GM21367 (cell line): ENCODE data around the gene KRTAP1-3.
"Not testable (repeated sequence)": the region's sequence is repeated elsewhere in the genome, so short reads cannot be mapped to it uniquely, and the experiment has no call there.

Source experiments
- ATAC-seq: cut with Tn5 transposase; IDR thresholded peaks from one replicate; pipeline ENCODE4 v1.9.1; 2021; ENCODE audit not compliant: unreplicated experiment

The KRTAP1-3 gene

DNA sequence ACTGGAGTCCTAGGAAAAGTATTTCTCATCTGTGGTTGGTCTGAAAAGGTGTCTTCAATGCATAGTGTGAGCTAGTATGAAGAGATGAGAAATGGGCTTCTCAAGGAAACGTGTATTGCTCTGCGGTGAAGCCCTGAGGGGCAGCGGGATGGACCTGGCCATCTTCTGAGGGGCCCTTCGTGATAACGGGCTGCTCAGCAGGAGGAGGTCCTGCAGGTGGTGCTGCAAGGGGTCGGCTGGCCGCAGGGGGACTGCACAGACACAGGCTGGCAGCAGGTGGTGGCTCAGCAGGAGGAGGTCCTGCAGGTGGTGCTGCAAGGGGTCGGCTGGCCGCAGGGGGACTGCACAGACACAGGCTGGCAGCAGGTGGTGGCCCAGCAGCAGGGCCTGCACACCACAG, 19.9 kb upstream of the KRTAP1-3 start:
- not testable (repeated sequence) for ATAC-seq

GRCh38 chr17:41054025-41054424, 19.4 kb upstream of the KRTAP1-3 start:
- ATAC-seq = no peak

DNA sequence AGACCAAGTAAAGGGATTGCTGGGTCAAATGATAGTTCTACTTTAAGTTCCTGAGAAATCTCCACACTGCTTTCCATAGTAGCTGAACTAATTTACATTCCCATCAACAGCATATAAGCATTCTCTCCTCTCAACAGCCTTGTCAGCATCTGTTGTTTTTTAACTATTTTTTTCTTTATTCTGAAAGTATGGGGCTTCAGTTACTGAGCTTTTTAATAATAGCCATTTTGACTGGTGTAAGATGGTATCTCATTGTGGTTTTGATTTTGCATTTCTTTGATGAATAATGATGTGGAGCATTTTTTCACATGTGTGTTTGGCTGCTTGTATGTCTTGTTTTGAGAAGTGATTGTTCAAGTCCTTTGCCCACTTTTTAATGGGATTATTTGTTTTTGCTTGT, 17.9 kb upstream of the KRTAP1-3 start:
- no peak for ATAC-seq

- no peak for ATAC-seq
Measured at GRCh38 chr17:41049110-41049509, 14.4 kb upstream of the KRTAP1-3 start.

GRCh38 chr17:41048441-41048840, 13.8 kb upstream of the KRTAP1-3 start:
- no peak for ATAC-seq

- not testable (repeated sequence) for ATAC-seq
Measured at GRCh38 chr17:41046735-41047465, 12.2 kb upstream of the KRTAP1-3 start, which contains the start of gene KRTAP2-1. TSS of gene KRTAP2-1 (minus strand) at chr17:41047316. CDS start at chr17:41047267, 49 bp downstream.

- no peak for ATAC-seq
Measured at GRCh38 chr17:41042953-41043352, 8.3 kb upstream of the KRTAP1-3 start.

DNA sequence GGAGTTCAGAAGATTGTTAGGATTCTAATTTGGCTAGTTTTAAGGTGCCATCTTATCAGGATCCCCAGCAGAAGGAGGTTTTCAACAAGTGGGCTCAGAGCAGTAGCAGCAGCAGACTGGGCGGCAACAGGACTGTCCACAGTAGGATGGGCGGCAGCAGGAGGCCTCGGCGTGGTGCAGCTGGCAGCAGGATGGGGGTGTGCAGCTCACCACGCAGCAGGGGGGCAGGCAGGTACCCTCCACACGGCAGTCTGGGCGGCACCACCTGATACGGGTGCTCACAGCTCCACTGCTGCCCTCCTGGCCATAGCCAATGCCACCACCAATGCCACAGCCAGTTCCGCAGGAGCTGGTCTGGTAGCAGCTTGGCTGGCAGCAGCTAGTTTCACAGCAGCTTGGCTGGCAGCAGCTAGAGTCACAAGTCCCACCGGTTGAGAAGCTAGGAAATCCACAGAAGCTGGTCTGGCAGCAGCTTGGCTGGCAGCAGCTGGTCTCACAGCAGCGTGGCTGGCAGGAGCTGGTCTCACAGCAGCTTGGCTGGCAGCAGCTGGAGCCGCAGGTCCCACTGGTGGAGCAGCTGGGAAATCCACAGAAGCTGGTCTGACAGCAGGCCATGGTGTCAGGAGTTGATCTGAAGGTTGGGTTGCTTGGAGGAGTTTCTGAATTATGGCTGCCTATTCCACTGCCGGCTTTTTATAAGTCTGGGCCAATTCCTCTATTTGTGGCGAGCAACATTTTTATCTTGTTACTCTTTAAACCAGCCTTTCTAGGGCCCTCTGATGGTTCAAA, 6.3 kb upstream of the KRTAP1-3 start, which contains the start of gene KRTAP1-1:
Gene KRTAP1-1 (minus strand): TSS at position 668 of the 789 bp plus-strand sequence. CDS start 53 bp downstream, at position 615.
- ATAC-seq = not testable (repeated sequence)

- ATAC-seq = no peak
Measured at GRCh38 chr17:41037853-41038350, 3.2 kb upstream of the KRTAP1-3 start.

- ATAC-seq = no peak
Measured at GRCh38 chr17:41029633-41030245, 4.9 kb downstream of the KRTAP1-3 start, which contains the start of gene KRTAP1-4. TSS of gene KRTAP1-4 (minus strand) at chr17:41030195. CDS start at chr17:41030078, 117 bp downstream.

GRCh38 chr17:41026715-41027471, 7.8 kb downstream of the KRTAP1-3 start, which contains the start of gene KRTAP1-5:
TSS of gene KRTAP1-5 (minus strand) at chr17:41027208. CDS start at chr17:41027155, 53 bp downstream.
- no peak for ATAC-seq

- ATAC-seq = no peak
Measured at GRCh38 chr17:41024697-41025096, 10.0 kb downstream of the KRTAP1-3 start.

DNA sequence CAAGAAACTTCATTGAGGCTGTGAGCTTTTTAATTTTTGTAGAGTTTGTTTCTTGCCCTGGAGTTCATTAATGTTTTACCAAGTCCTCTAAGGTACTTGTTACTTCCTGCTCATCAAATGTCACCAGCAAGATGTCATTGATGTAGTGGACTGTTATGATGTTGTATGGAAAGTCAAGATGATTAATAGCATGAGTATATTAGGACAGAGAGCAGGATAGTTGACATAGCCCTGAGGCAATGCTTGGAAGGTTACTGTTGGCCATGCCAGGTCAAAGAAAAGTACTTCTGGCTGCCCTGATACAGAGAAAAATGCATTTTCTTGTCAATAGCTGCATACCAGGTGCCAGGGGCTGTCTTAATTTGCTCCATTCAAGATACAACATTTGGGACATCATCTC, 14.3 kb downstream of the KRTAP1-3 start:
- no peak for ATAC-seq

- no peak for ATAC-seq
Measured at GRCh38 chr17:41019415-41019814, 15.3 kb downstream of the KRTAP1-3 start.

DNA sequence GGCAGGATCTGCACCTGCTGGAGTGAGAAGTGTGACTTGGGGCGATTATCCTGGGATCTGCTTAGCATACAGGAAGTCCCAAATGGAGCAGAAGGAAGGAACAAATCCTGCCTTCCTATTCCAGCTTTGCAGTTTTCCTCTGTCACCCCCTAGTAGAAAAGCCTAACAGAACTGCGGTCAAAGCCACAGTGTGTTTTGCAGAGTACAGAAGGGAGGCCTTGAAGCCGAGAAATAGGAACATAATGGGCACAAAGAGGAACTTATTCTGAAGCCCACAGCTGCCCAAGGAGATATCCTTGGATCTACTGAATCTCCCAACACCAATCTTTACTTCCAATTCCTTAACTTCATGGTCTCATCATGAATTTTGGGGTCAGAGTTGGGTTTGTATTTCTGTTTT, 16.1 kb downstream of the KRTAP1-3 start:
- ATAC-seq = no peak

DNA sequence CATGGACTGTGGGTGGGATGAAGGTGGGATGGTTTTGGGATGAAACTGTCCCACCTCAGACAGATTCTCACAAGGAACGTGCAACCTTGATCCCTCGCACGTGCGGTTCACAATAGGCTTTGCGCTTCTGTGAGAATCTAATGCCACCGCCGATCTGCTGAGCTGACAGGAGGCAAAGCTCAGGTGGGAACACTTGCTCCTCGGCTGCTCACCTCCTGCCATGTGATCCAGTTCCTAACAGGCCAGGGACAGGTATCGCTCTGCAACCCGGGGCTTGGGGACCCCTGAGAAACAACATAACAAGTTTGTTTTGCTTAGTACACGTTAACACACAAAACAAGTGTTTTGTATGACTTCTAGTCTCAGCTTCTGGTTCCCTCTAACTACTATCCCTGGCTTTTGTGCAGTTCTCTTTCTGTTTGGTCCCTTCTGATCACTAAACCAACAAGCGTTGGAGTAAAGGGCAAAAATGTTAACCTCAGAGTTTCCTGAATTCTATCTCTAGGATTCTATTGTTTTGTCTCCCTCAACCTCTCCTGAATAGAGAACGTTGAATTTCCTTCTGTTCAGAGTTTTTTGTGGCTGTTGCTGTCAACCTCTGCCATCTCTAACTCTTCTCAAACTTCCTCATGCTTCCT, 18.0 kb downstream of the KRTAP1-3 start:
- ATAC-seq = no peak

GRCh38 chr17:41015454-41015853, 19.2 kb downstream of the KRTAP1-3 start:
- ATAC-seq = no peak

- no peak for ATAC-seq
Measured at GRCh38 chr17:41013606-41014005, 21.1 kb downstream of the KRTAP1-3 start.

GRCh38 chr17:41013181-41013580, 21.5 kb downstream of the KRTAP1-3 start:
- no peak for ATAC-seq
